Astrocyte of the cerebellum (primary cell): ENCODE measurements around the gene PHLDB1.

ENCODE experiments used
- DNase-seq: peaks from one replicate; pipeline ENCODE4 v3.0.0-alpha.2; 2011; ENCODE audit warnings: low read depth
- H3K4me3 ChIP-seq: 2 replicates; pipeline ENCODE4 v1.5.1; 2011; ENCODE audit warnings: mild to moderate bottlenecking, low read depth, low read length, moderate library complexity
- in situ Hi-C: cut with HindIII; loops from 2 replicates; pipeline ENCODE4 v1.10.0; 2017; ENCODE audit warnings: low sequenced_read_pairs
- TF ChIP-seq, protein P1 (sequence below): IDR thresholded peaks from 2 replicates; pipeline ENCODE4 v1.5.1; 2012; ENCODE audit warnings: low read length, low read depth, moderate library complexity, mild to moderate bottlenecking; ENCODE audit errors: missing control alignments

Gene PHLDB1

DNA sequence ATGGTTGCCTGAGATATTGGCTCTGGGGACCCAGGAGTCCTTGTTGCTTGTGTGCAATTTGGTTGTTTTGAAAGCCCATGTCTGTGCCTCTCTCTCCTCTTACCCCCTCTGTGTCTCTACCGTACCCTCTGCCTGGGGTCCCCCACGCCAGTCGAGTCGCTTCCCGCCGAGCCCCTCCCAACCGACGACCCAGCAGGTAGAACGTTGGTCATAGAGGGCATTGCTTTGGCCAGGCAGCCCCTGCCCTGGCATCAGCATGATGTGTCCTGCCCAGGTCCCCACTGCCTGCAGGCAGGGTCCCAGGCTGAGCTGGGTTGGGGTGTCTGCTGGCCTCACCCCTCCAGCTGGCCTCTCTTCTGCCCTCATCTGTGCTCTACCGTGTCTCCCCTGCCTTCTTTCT, 37.1 kb downstream of the PHLDB1 start:
- TF ChIP-seq, protein P1, sequence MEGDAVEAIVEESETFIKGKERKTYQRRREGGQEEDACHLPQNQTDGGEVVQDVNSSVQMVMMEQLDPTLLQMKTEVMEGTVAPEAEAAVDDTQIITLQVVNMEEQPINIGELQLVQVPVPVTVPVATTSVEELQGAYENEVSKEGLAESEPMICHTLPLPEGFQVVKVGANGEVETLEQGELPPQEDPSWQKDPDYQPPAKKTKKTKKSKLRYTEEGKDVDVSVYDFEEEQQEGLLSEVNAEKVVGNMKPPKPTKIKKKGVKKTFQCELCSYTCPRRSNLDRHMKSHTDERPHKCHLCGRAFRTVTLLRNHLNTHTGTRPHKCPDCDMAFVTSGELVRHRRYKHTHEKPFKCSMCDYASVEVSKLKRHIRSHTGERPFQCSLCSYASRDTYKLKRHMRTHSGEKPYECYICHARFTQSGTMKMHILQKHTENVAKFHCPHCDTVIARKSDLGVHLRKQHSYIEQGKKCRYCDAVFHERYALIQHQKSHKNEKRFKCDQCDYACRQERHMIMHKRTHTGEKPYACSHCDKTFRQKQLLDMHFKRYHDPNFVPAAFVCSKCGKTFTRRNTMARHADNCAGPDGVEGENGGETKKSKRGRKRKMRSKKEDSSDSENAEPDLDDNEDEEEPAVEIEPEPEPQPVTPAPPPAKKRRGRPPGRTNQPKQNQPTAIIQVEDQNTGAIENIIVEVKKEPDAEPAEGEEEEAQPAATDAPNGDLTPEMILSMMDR: no peak
- in situ Hi-C loops: no loop called here
- no peak overlapping the region for H3K4me3 ChIP-seq
- DNase-seq: no peak

DNA sequence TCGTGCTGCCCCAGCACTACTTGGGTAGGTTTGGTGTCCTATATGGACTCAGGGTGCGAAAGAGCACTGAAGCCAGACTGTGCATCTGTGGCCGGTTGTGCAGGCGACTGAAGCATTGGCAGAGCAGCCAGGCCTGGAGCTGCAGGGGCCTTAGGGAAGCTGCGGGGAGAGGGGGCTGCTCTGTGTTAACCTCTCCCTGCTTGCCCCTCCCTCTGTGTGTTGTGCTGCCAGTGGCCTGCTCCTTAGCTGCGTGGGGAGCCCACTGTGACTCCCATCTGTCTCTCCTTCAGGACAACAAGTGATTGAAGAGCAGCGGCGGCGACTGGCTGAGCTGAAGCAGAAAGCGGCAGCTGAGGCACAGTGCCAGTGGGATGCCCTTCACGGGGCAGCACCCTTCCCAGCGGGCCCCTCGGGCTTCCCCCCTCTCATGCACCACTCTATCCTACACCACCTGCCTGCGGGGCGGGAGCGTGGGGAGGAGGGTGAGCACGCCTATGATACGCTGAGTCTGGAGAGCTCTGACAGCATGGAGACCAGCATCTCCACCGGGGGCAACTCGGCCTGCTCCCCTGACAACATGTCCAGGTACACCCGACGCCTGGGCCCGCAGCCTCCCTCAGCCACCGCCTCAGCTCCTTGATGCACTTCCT, 37.8 kb downstream of the PHLDB1 start:
- TF ChIP-seq, protein P1: no peak
- no peak overlapping the region for H3K4me3 ChIP-seq
- no peak for DNase-seq
- in situ Hi-C loops: no loop called here

DNA sequence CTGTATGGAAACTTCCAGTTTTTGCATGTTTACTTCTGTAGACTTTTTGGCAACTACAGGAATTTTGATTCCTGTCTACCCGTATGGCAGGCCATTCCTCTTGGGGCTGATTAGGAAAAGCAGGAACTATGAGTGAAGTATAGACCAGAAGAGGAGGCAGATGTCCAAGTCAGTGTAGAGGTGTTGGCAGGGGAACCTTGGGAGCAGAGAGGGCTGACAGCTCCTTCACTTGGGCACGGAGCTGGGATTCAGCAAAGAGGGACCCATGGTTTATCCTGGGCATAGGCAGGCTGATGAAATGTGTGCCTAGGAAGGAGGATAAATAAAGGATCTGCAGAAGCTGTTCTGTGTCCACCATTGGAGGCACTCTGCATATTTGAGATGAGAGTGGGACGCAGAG, 39.0 kb downstream of the PHLDB1 start:
- in situ Hi-C loops: no loop called here
- DNase-seq: no peak
- no peak overlapping the region for H3K4me3 ChIP-seq
- TF ChIP-seq, protein P1: no peak

DNA sequence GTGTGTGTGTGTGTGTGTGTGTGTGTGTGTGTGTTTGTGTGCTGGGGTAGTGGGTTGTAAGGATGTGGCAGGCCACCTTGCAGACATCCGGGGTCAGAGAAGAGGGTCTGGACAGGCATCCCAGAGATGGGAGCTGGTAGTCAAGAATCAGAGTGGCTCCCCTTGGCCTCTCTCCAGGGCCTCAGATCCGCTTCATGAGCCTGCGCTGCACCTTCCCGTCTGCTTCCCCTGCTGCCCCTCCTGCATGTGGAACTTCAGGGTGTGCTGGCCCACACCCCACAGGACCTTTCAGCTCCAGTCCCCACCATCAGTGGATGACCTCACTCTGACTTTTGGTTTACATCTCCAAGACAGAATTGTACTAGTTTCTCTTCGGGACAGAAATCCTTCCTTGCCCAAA, 40.9 kb downstream of the PHLDB1 start:
- no peak for DNase-seq
- no peak overlapping the region for H3K4me3 ChIP-seq
- in situ Hi-C loops: no loop called here
- TF ChIP-seq, protein P1: no peak

DNA sequence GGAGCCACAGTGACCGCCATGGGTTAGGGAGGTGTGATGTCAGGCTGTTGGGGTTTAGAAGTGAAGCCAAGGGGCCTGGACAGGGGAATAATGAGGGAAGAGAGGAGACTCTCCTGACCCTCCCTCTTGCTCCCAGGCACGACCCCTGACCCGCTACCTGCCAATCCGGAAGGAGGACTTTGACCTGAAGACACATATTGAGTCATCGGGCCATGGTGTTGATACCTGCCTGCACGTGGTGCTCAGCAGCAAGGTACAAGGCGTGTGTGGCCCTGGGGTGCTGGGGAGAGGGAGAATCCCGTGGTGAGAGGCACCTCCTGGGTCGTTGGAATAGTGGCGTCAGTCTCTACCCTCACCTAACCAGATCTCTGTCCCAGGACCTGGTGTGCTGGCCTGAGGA, 42.5 kb downstream of the PHLDB1 start:
- no peak for DNase-seq
- in situ Hi-C loops: no loop called here
- H3K4me3 ChIP-seq: no peak overlapping the region
- TF ChIP-seq, protein P1: no peak

DNA sequence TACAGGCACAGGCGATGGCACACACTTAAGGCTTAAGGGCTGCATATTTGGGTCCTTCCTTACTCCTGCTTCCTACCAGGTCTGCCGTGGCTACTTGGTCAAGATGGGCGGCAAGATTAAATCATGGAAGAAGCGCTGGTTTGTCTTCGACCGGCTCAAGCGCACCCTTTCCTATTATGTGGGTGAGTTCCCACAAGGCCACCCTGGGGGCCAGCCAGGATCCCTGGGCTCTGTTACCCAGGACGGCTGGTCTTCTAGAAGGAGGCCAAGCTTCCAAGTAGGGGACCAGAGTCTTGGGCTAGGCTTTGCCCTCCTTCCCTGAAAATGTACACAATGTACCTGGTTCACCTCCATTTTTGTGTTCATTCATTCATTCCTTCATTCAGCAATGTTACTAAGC, 43.0 kb downstream of the PHLDB1 start:
- DNase-seq: no peak
- TF ChIP-seq, protein P1: no peak
- in situ Hi-C loops: no loop called here
- H3K4me3 ChIP-seq: no peak overlapping the region
